ENCODE results near the gene UNC5A.

- TF ChIP-seq POLR2AphosphoS5 (IDR thresholded peaks at IDR 0.05; ENCODE audit: borderline replicate concordance, low read depth, low read length), result no peak
- TF ChIP-seq EZH2 (IDR thresholded peaks at IDR 0.05), result no peak
These were observed 50.9 kb downstream of the UNC5A start for GRCh38 chr5:176861276-176861675.

Data from SK-N-MC (cell line).